Stimulated activated naive CD8-positive, alpha-beta T cell treated with anti-CD3 and anti-CD28 coated beads, Interleukin-15, amount 100 ng/mL, for 72 hours (primary cell): ENCODE data around the gene SMAD4.

Source experiments
- ATAC-seq: fragments of 150-1000 bp; cut with Tn5 transposase; 2 replicates; pipeline ENCODE4 v1.10.0; 2021; ENCODE audit warnings: mild to moderate bottlenecking, moderate library complexity
- DNase-seq, 2 donors: peaks; one replicate each; pipeline ENCODE4 v3.0.0; 2021 to 2022
- H3K27ac Mint-ChIP-seq, 2 donors: one replicate each; pipeline ENCODE4 v1.8.0; 2022; ENCODE audit warnings: mild to moderate bottlenecking in 2 of 2, mixed read lengths in 2 of 2, moderate library complexity in 2 of 2
- H3K27me3 Mint-ChIP-seq: one replicate; pipeline ENCODE4 v1.8.0; 2022; ENCODE audit warnings: mixed read lengths
- H3K4me1 Mint-ChIP-seq: one replicate; pipeline ENCODE4 v1.8.0; 2022; ENCODE audit warnings: mild to moderate bottlenecking, mixed read lengths
- H3K4me3 Mint-ChIP-seq, 2 donors: one replicate each; pipeline ENCODE4 v1.8.0; 2022; ENCODE audit warnings: mild to moderate bottlenecking in 2 of 2, mixed read lengths in 2 of 2, moderate library complexity in 1 of 2
- H3K9me3 Mint-ChIP-seq, 2 donors: one replicate each; pipeline ENCODE4 v1.8.0; 2022; ENCODE audit warnings: mixed read lengths in 2 of 2

SMAD4 gene

DNA sequence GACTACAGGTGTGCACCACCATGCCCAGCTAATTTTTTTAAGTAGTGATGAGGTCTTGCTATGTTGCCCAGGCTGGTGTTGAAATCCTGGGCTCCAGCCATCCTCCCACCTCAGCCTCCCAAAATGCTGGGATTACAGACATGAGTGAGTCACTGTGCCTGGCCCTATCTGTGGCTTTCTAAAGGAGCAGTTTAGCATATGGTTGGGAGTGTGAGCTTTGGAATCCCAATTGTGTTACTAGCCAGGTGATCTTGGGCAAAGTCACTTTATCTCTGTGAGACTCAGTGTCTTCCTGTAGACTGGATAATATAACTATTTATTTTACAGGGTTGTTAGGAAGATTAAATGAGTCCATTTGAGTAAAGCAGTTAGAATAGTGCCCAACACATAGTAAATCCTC lies 19.8 kb upstream of the SMAD4 start:
- Mint-ChIP-seq H3K27me3 (no peaks in the 10 kb centered on the region), H3K4me1 (peaks cover 5% of the 10 kb centered on the region), H3K27ac (no peak overlapping the region), H3K4me3 (no peak overlapping the region), H3K9me3 (no peaks in the 10 kb centered on the region)
- DNase-seq = no peak
- ATAC-seq = no peak

DNA sequence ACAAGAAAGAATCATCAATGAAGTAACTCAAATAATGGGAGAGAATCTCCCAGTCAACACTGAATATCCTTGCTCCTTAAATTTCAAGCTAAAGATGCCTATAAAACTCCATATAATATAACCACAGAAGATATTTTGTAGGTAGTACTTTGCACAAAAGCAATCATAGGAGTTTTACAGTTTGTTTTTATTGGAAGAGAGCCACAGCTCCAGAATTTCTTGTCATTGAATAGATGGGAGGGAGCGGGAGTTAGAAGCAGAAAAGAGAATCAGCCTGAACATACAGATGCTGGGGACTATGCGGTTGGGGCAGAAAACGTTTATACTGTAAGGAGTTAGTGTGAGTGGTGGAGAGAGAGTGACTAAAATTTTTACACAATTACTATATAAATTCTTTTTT lies 18.3 kb upstream of the SMAD4 start:
- ATAC-seq (no peak), DNase-seq (no peak)
- Mint-ChIP-seq H3K9me3 (no peaks in the 10 kb centered on the region), H3K4me3 (no peak overlapping the region), H3K27me3 (no peaks in the 10 kb centered on the region), H3K27ac (no peak overlapping the region), H3K4me1 (peaks cover 5% of the 10 kb centered on the region)

DNA sequence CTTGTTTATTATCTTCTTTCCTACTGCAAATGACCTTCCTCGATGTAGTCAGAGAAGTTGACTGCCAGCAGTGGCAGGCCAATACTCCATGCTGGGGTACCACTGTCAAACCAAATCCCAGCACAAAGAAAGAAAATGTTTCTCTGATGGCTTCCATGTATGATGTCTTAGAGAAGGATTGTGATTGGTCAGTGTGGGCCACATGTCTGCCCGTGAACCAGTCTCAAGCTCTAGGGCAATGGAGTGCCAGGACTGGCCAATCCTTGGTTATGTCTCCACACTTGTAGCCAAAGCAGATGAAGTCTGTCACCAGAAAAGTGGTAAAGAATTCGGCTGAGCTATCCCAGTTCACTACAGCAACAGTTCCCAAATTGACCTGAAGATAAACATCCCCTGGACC lies 17.6 kb upstream of the SMAD4 start:
- peaks cover 5% of the 10 kb centered on the region for H3K4me1 Mint-ChIP-seq
- H3K4me3 Mint-ChIP-seq = no peak overlapping the region
- no peaks in the 10 kb centered on the region for H3K9me3 Mint-ChIP-seq
- no peaks in the 10 kb centered on the region for H3K27me3 Mint-ChIP-seq
- ATAC-seq (no peak), DNase-seq (no peak)
- no peak overlapping the region for H3K27ac Mint-ChIP-seq

DNA sequence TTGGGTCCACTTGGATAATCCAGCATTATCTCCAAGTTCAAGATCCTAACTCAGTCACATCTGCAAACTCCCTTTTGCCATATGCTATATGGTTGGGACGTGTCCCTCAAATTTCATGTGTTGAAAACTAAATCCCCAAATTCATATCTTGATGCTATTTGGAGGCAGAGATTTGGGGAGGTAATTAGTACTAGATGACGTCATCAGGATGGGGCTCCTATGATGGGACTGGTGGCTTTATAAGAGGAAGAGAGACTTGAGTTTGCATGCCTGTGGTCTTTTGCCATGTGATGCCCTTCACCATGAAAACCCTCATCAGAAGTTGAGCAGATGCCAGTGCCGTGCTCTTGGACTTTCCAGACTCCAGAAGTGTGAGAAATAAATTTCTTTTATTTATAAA lies 16.8 kb upstream of the SMAD4 start:
- Mint-ChIP-seq H3K4me3 (no peak overlapping the region), H3K27me3 (no peaks in the 10 kb centered on the region), H3K4me1 (peaks cover 5% of the 10 kb centered on the region), H3K27ac (no peak overlapping the region), H3K9me3 (no peaks in the 10 kb centered on the region)
- DNase-seq (no peak), ATAC-seq (no peak)

DNA sequence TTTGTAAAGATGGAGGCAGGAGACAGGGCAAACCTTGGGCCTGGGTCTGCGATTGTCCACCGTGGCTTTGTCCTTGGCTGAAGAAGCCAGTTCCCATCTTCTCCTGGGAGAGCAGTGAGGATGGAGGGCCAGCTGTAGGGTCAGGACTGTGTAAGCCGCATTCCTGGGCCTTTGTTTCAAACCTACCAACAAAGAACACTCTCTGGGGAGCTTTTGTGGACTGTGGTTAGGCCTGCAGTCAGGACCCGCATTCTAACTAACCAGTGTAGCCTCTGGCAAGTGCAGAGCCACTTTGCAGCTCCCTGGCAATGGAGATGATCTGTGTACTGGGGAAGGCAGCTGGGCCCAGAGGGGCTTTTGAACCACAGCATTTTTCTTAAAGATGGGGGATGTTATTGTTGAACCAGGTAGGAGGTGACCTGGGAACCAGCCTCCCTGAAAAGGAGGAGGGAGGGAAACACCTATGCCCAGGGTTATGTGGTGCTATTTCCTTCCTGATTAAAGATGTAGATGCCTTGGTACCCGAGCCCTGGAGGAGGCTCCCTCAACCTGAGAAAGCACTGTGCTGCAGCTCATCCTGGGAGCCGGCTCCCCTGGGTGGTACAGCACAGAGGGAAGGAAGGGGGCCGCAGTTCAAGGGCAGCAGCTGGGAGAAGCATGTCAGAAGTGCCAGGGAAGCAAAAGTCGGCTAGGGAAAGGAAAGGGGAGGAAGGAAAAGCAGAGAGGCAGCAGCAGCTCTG lies 12.7 kb upstream of the SMAD4 start:
- Mint-ChIP-seq H3K27me3 (no peaks in the 10 kb centered on the region), H3K9me3 (no peaks in the 10 kb centered on the region)

DNA sequence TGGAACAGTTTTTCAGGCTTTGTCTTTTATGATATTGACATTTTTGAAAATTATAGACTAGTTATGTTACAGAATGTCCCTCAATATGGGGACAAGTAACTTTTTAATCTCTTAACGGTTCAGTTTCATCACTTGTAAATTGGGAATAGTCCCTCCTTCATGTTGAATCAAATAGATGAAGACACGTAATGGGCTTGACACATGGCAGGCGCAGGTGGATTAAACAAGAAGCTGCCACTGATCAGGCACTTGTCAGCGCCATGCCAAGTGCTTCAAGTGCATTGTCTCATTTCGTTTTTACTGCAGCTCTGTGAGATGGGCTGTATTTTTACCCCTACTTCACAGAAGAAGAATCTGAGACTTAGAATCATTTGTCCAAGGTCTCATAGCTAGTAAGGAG lies 9.5 kb upstream of the SMAD4 start:
- ATAC-seq (no peak), DNase-seq (no peak)
- Mint-ChIP-seq H3K4me3 (no peak overlapping the region), H3K27ac (no peak overlapping the region), H3K9me3 (peaks cover 5 to 7% of the 10 kb centered on the region in 2 donors), H3K27me3 (no peaks in the 10 kb centered on the region), H3K4me1 (no peaks in the 10 kb centered on the region)

More for the DNA sequence above, 12.7 kb upstream of the SMAD4 start:
- no peak for DNase-seq
- Mint-ChIP-seq H3K4me3 (no peak overlapping the region), H3K27ac (peak overlapping the region in 1 of 2 donors; percentile 56), H3K4me1 (no peaks in the 10 kb centered on the region)
- ATAC-seq = no peak

DNA sequence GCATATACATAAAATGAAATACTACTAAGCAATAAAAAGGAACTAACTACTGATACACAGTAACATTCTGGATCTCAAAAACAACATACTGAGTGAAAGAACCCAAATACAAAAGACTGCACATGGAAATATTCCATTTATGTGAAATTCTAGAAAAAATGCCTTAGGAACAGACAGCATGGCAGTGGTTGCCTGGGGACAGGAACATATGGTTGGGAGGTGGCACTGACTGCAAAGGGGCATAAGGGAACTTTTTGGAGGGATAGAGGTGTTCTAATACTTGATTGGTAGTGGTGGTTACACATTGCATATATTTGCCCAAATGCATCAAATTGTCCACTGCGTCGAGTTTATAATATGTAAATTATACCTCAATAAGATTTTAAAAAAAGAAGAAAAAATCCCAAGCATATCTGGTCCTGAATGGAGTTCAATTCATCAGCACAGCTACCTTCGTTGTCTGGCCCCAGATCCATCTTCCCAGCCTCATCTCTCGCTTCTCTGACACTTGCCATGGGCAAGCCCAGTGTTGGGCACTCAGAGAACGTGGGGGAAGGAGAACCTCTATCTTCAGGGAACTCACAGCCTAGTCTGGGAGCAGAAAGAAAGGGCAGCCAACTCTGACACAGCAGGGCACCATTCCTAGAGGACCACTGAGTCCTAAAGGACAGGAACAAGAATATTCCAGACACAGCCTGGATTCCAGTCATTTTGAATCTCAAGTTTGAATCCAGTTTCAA lies 8.6 kb upstream of the SMAD4 start:
- Mint-ChIP-seq H3K27me3 (no peaks in the 10 kb centered on the region), H3K9me3 (peaks cover 5 to 7% of the 10 kb centered on the region in 2 donors), H3K4me1 (no peaks in the 10 kb centered on the region), H3K27ac (no peak overlapping the region), H3K4me3 (no peak overlapping the region)
- ATAC-seq (no peak), DNase-seq (no peak)

DNA sequence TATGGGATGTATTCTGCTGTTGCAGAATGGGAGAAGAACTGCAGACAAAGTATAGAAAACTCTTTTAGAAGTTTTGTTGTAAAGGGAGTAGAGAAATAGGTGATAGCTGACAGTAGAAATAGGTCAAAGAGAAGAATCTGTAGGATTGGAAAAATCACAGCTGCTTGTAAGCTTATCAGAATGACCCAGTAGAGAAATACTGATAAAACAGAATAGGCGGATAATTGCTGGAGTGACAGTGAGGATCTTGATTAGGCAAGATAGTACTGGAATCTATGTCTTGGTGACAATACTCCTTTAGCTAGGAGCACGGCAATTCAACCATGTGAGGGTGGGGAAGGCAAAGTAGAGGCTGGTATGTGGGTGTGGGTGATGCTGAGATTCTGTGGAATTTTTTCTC lies 4.5 kb upstream of the SMAD4 start:
- Mint-ChIP-seq H3K4me1 (peaks cover 25% of the 10 kb centered on the region), H3K9me3 (peaks cover 5 to 7% of the 10 kb centered on the region in 2 donors), H3K27me3 (no peaks in the 10 kb centered on the region), H3K4me3 (no peak overlapping the region), H3K27ac (no peak overlapping the region)
- DNase-seq (no peak), ATAC-seq (no peak)

DNA sequence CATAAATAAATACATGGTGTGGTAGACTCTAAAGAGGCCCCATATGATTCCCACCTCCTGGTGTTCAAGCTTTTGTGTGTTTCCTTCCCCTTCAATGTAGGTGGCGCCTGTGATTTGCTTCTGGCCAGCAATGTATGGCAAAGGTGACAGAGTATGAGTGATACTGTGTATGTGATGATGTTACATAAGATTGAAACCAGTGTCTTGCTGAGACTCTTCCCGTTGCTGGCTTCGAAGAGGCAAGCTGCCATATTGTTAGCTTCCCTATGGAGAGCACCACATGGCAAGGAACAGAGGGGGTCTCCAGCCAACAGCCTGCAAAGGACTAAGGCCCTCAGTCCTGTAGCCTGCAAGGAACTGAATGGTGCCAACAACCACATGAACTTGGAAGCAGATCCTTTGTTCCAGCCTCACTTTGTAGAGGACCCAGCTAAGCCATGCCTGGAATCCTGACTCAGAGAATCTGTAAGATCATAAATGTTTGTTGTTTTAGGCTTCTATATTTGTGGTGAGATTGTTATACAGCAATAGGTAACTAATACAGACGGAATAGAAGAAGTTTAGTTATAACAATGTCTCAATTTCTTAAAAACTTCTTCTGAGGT lies 1.7 kb upstream of the SMAD4 start:
- Mint-ChIP-seq H3K27ac (no peak overlapping the region), H3K9me3 (peaks cover 4 to 5% of the 10 kb centered on the region in 2 donors), H3K27me3 (no peaks in the 10 kb centered on the region), H3K4me1 (peaks cover 40% of the 10 kb centered on the region), H3K4me3 (peak overlapping the region; percentile 5 to 93)
- DNase-seq = peak in 1 of 2 donors; percentile 23
- peak; percentile 24 for ATAC-seq

DNA sequence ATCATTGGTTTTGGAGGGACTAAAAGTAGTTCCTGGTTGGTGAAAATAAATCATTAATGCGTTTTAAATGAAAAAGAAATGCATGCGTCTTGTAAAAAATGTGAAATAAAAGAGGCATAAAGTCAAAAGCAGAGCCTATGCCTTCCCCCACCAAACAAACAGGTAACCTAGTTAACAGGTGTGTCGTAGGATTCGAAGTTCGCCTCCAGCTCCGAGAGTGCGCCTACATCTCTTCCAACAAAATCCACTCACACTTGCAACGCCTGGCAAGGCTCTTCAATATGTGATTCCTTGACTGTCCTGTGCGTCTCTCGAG lies 677 bp upstream of the SMAD4 start:
- no peaks in the 10 kb centered on the region for H3K27me3 Mint-ChIP-seq
- H3K27ac Mint-ChIP-seq = peak overlapping the region; percentile 99 to 100
- DNase-seq = no peak
- peak overlapping the region; percentile 93 to 96 for H3K4me3 Mint-ChIP-seq
- H3K4me1 Mint-ChIP-seq = peaks cover 50% of the 10 kb centered on the region
- ATAC-seq = no peak
- H3K9me3 Mint-ChIP-seq = no peaks in the 10 kb centered on the region

DNA sequence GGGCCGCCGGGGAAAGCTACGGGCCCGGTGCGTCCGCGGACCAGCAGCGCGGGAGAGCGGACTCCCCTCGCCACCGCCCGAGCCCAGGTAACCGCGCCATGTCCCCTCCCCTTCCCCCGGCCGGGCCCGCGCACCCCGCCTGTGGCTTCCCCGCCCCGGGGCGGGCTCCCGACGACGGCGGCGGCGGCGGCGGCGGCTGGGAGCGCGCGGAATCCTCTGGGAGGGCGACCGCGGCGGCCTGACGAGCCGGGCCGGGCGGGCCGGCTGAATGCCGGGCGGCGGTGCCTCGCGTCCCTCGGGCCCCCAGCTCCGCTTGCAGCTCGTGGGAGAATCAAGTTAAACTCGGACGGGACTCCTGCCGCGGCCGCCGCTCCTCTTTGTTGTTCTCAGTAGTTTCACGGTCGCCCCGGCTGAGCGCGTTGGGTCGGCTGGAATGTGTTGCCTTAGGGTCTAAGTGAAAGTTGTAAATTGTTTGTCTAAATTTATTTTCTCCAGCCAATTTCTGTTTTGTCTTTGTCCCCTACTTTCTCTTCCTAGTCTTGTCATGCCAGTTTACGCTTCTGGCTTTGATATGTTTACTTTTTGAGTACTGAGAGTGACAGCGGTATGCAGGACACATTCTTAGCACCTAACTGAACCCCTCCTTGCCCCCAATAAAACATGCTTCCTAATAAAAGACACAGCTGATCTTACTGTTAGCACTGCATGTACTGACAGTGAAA lies 685 bp downstream of the SMAD4 start:
- DNase-seq (peak in 1 of 2 donors; percentile 56), ATAC-seq (peak; percentile 74)
- Mint-ChIP-seq H3K27me3 (no peaks in the 10 kb centered on the region), H3K4me1 (peaks cover 63% of the 10 kb centered on the region), H3K27ac (peak overlapping the region; percentile 95 to 98), H3K4me3 (peak overlapping the region; percentile 89 to 91), H3K9me3 (no peaks in the 10 kb centered on the region)

DNA sequence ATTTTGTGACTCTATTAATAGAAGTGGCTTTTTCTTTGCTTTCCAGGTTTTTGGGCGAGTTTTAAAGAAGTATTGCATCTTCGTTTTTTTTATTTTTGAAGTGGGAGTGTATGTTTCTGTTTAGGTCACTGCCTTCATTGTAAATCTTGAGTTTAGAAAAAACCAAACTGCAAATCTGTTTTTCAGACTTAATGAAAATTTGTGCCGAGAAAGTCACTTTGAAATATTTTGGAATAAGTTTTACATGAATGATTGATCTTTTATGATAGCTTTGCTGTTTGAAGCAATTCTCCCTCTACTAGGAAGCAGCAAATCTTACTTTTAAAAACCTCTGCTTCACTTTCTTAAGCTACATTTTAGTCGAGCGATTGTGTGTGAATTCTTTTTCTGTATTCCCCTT lies 2.2 kb downstream of the SMAD4 start:
- peaks cover 78% of the 10 kb centered on the region for H3K4me1 Mint-ChIP-seq
- H3K27ac Mint-ChIP-seq = no peak overlapping the region
- H3K27me3 Mint-ChIP-seq = no peaks in the 10 kb centered on the region
- DNase-seq (no peak), ATAC-seq (no peak)
- no peaks in the 10 kb centered on the region for H3K9me3 Mint-ChIP-seq
- H3K4me3 Mint-ChIP-seq = peak overlapping the region; percentile 89 to 91

DNA sequence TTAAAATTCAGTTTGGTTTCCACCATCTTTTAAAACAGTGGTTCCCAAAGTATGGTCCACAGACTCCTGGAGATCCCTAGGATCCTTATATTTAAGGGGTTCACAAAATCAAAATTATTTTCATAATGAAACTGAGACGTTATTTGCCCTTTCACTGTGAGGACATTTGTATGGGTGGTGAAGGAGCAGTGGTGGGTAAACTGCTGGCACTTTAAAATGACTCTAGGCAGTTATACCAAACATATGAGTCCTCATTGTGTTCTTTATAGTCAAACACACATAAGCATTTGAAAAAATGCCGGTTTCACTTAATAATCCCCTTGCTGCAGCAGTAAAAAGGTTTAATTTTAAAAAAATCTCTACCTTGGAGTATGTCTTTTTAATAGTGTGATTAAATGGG lies 7.2 kb downstream of the SMAD4 start:
- Mint-ChIP-seq H3K27ac (peak overlapping the region in 1 of 2 donors; percentile 5), H3K4me1 (peaks cover 94% of the 10 kb centered on the region), H3K27me3 (no peaks in the 10 kb centered on the region), H3K4me3 (peak overlapping the region in 1 of 2 donors; percentile 47), H3K9me3 (peaks cover 0 to 9% of the 10 kb centered on the region in 2 donors)
- ATAC-seq = no peak
- DNase-seq = no peak

DNA sequence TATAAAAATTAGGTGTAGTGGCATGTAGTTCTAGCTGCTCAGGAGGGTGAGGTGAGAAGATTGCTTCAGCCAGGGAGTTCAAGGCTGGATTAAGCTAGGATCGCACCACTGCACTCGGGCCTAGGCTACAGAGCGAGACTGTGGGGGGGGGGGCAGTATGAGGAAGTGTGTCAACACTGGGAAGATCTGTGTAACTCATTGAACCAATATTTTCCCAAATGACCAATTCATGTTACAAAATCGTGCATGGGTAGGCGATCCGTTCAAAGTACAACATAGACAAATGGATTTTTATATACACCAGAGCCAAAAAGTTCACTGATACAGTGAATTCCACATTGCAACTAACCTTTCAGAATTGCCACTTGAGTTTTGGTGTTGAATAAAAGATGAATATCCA lies 8.1 kb downstream of the SMAD4 start:
- peak overlapping the region in 1 of 2 donors; percentile 57 for H3K27ac Mint-ChIP-seq
- H3K4me3 Mint-ChIP-seq = peak overlapping the region in 1 of 2 donors; percentile 33
- H3K9me3 Mint-ChIP-seq = peaks cover 0 to 9% of the 10 kb centered on the region in 2 donors
- H3K27me3 Mint-ChIP-seq = no peaks in the 10 kb centered on the region
- H3K4me1 Mint-ChIP-seq = peaks cover 94% of the 10 kb centered on the region
- ATAC-seq (no peak), DNase-seq (no peak)

DNA sequence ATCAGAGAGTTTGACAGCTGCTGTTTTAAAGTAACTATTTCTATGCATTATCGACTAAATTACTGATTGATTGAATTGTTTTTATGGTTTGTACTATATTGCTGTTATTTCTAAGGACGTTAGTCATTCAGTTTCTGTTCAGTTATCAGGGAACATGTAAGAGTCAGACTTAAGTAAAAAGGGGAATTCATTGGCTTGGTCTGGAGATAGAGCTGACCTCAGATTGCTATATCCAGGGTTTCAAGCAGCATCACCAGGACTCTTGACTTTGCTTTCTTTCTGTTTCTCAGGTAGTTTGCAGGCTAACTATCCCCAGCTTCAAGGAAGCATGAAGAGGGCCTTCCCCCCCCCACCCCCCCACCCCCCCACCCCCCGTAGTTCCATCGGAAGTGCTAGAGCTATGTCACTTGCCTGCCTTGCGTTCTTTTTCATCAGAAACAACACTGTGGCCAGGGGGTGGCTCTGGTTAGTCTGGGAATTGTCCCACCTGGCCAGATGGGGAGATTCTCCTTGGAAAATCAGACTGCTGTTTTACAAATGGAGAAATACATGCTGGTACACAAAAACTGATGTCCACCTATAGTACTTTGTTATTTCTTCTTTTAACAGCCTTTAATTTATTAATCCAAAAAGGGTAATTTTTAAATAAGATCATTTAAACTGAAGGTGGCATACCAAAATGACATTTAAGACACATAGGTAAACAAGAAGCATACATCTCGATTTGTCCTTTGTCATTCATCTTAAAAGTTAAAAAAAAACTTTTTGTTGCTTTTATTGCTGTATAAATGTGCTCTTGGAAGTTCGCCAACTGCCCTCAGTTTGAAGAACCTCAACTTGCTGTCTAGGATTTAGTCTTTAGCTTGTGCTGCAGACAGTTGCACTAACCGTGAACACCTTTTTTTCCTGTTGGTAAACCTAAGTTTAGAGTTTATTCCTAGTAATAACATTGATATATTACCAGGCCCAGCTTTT lies 9.4 kb downstream of the SMAD4 start:
- Mint-ChIP-seq H3K27me3 (no peaks in the 10 kb centered on the region), H3K27ac (peak overlapping the region; percentile 74 to 88), H3K4me1 (peaks cover 94% of the 10 kb centered on the region), H3K9me3 (peaks cover 0 to 9% of the 10 kb centered on the region in 2 donors), H3K4me3 (peak overlapping the region; percentile 35 to 42)
- DNase-seq (no peak), ATAC-seq (peak; percentile 89)
